Left colon (tissue), 2 donors: ENCODE data around the gene CLEC4C. TPM values are rescaled to one million over a fixed set of nuclear protein-coding genes. Genes with fewer than 3 reads are reported as not detected.

Experiments
- total RNA-seq, 2 donors: library from RNA; stranded (reverse); fragmentation: NEBNext Ultra II Directional; extraction: Animal tissue kit (Norgen Biotek cat#: 25700); gene quantifications; one replicate each; pipeline ENCODE4 v1.2.1, GENCODE V29; 2021
- donor health status: DM: no; HTN: no; CAD: no.
- donor health status: DM: yes; HTN: yes; CAD: no.

The CLEC4C gene
- total RNA-seq, 2 donors from 2014 or later, result not detected

Other genes starting within 250 kb of the CLEC4C start
- 10 to 100 TPM; 29.8 to 45.2 TPM for gene CD163, start 243.6 kb downstream of the CLEC4C start, total RNA-seq
- gene APOBEC1, start 81.5 kb downstream of the CLEC4C start, total RNA-seq, result 10 to 100 TPM in 1 of 2 donors, 1 to 10 TPM in 1; 5.6 to 19.6 TPM
- not detected for gene GDF3, start 51.6 kb downstream of the CLEC4C start, total RNA-seq
- not detected for gene DPPA3, start 35.9 kb downstream of the CLEC4C start, total RNA-seq
- gene NANOGNB, start 17.8 kb upstream of the CLEC4C start, total RNA-seq, result not detected
- gene NANOG, start 42.0 kb upstream of the CLEC4C start, total RNA-seq, result under 1 TPM; 0.09 to 0.22 TPM
- gene SLC2A14, start 125.5 kb upstream of the CLEC4C start, total RNA-seq, result under 1 TPM; 0.36 to 0.37 TPM
- 10 to 100 TPM in 1 of 2 donors, 1 to 10 TPM in 1; 8.9 to 11.8 TPM for gene SLC2A3, start 188.8 kb upstream of the CLEC4C start, total RNA-seq